Mononuclear cell (primary cell): ENCODE results near the gene RASSF1. TPM values are rescaled to one million over a fixed set of nuclear protein-coding genes. Genes with fewer than 3 reads are reported as not detected.
"Not testable (repeated sequence)": the region's sequence is repeated elsewhere in the genome, so short reads cannot be mapped to it uniquely, and the experiment has no call there.

Experiments
- H3K27me3 ChIP-seq: 2 replicates; pipeline ENCODE4 v1.6.0; 2011; ENCODE audit warnings: low read length, control low read depth; ENCODE audit not compliant: insufficient read depth
- H3K4me1 ChIP-seq: 2 replicates; pipeline ENCODE4 v1.5.1; 2011; ENCODE audit warnings: mild to moderate bottlenecking, low read length, control low read depth; ENCODE audit not compliant: insufficient read depth
- H3K4me3 ChIP-seq: 2 replicates; pipeline ENCODE4 v1.5.1; 2011; ENCODE audit warnings: mild to moderate bottlenecking, low read length, moderate library complexity
- H3K9me3 ChIP-seq: 2 replicates; pipeline ENCODE4 v1.5.1; 2011; ENCODE audit warnings: low read depth, mild to moderate bottlenecking, control low read depth, low read length
- total RNA-seq: library from RNA; depleted of rRNA; stranded (reverse); fragments of >200 nt; gene quantifications from one replicate; pipeline ENCODE4 v1.2.3, GENCODE V29; 2012

The RASSF1 gene
- total RNA-seq, 1 donor, result 44.8 TPM

GRCh38 chr3:50317300-50317699, 23.3 kb downstream of the RASSF1 start:
- Histone ChIP-seq H3K9me3 (no peaks in the 10 kb centered on the region), H3K4me1 (peaks cover 52% of the 10 kb centered on the region), H3K27me3 (no peaks in the 10 kb centered on the region), H3K4me3 (no peak overlapping the region)

- H3K4me1 ChIP-seq, result peaks cover 46% of the 10 kb centered on the region
- no peak overlapping the region for H3K4me3 ChIP-seq
- H3K9me3 ChIP-seq, result no peaks in the 10 kb centered on the region
- H3K27me3 ChIP-seq, result no peaks in the 10 kb centered on the region
These were observed 23.9 kb downstream of the RASSF1 start for GRCh38 chr3:50316657-50317242.

- no peak overlapping the region for H3K4me3 ChIP-seq
- peaks cover 34% of the 10 kb centered on the region for H3K4me1 ChIP-seq
- H3K9me3 ChIP-seq, result no peaks in the 10 kb centered on the region
These were observed 25.8 kb downstream of the RASSF1 start for GRCh38 chr3:50314816-50315215.

GRCh38 chr3:50314342-50314741, 26.3 kb downstream of the RASSF1 start:
- Histone ChIP-seq H3K27me3 (no peaks in the 10 kb centered on the region), H3K9me3 (no peaks in the 10 kb centered on the region), H3K4me1 (peaks cover 29% of the 10 kb centered on the region), H3K4me3 (no peak overlapping the region)

More at GRCh38 chr3:50314816-50315215, 25.8 kb downstream of the RASSF1 start:
- H3K27me3 ChIP-seq, result no peaks in the 10 kb centered on the region

GRCh38 chr3:50312041-50312440, 28.6 kb downstream of the RASSF1 start:
- H3K9me3 ChIP-seq, H3K27me3 ChIP-seq, H3K4me1 ChIP-seq, H3K4me3 ChIP-seq: not testable (repeated sequence)

- Histone ChIP-seq H3K27me3 (no peaks in the 10 kb centered on the region), H3K4me1 (peaks cover 15% of the 10 kb centered on the region), H3K9me3 (no peaks in the 10 kb centered on the region), H3K4me3 (no peak overlapping the region)
These were observed 36.0 kb downstream of the RASSF1 start for GRCh38 chr3:50304601-50305000.

- peaks cover 25% of the 10 kb centered on the region for H3K4me1 ChIP-seq
- H3K4me3 ChIP-seq, result no peak within 1 kb of the TSS
- no peaks in the 10 kb centered on the region for H3K9me3 ChIP-seq
- no peaks in the 10 kb centered on the region for H3K27me3 ChIP-seq
These were observed 37.4 kb downstream of the RASSF1 start, which contains the start of gene HYAL1 for GRCh38 chr3:50303013-50303815. Gene HYAL1 (minus strand): TSS chr3:50303574. CDS start chr3:50302956, 618 bp downstream.

- Histone ChIP-seq H3K27me3 (no peaks in the 10 kb centered on the region), H3K9me3 (no peaks in the 10 kb centered on the region), H3K4me1 (peaks cover 33% of the 10 kb centered on the region), H3K4me3 (no peak overlapping the region)
These were observed 38.3 kb downstream of the RASSF1 start for GRCh38 chr3:50302095-50303012.

GRCh38 chr3:50300681-50301254, 39.9 kb downstream of the RASSF1 start:
- Histone ChIP-seq H3K9me3 (no peaks in the 10 kb centered on the region), H3K4me3 (no peak overlapping the region), H3K4me1 (peaks cover 34% of the 10 kb centered on the region), H3K27me3 (no peaks in the 10 kb centered on the region)

GRCh38 chr3:50299929-50300680, 40.5 kb downstream of the RASSF1 start:
- Histone ChIP-seq H3K9me3 (no peaks in the 10 kb centered on the region), H3K4me3 (peak overlapping the region; percentile 37), H3K4me1 (peaks cover 34% of the 10 kb centered on the region)

GRCh38 chr3:50299638-50299928, 41.1 kb downstream of the RASSF1 start:
- Histone ChIP-seq H3K27me3 (no peaks in the 10 kb centered on the region), H3K9me3 (no peaks in the 10 kb centered on the region), H3K4me1 (peaks cover 34% of the 10 kb centered on the region), H3K4me3 (peak overlapping the region; percentile 37)

More at GRCh38 chr3:50299929-50300680, 40.5 kb downstream of the RASSF1 start:
- H3K27me3 ChIP-seq, result no peaks in the 10 kb centered on the region

GRCh38 chr3:50298836-50299637, 41.6 kb downstream of the RASSF1 start, which contains the start of the genes HYAL3 and NAA80:
Gene HYAL3 (minus strand): TSS chr3:50299405. CDS start chr3:50295602, 3,803 bp downstream.
Gene NAA80 (minus strand): TSS chr3:50299405. CDS start chr3:50297463, 1,942 bp downstream.
- Histone ChIP-seq H3K4me3 (peak within 1 kb of the TSS; percentile 74), H3K27me3 (no peaks in the 10 kb centered on the region), H3K4me1 (peaks cover 34% of the 10 kb centered on the region), H3K9me3 (no peaks in the 10 kb centered on the region)

- Histone ChIP-seq H3K9me3 (no peaks in the 10 kb centered on the region), H3K4me1 (peaks cover 34% of the 10 kb centered on the region), H3K27me3 (no peaks in the 10 kb centered on the region), H3K4me3 (peak overlapping the region; percentile 74)
These were observed 42.5 kb downstream of the RASSF1 start for GRCh38 chr3:50297896-50298725.
